H1 (cell line): ENCODE results near the gene LAD1. TPM values are rescaled to one million over a fixed set of nuclear protein-coding genes. Genes with fewer than 3 reads are reported as not detected.

Experiments used
- CTCF ChIA-PET: fragments of 300-600 bp; sonication (Branson Sonifier 250); formaldehyde crosslinking; loops from one replicate; lab custom pipeline; 2021; ENCODE audit not compliant: partially characterized antibody; lab: Charles Lee
- POLR2A ChIA-PET: fragments of 300-600 bp; sonication (Branson Sonifier 250); formaldehyde crosslinking; loops from one replicate; lab custom pipeline; 2021; ENCODE audit warnings: inconsistent platforms; ENCODE audit not compliant: partially characterized antibody; lab: Charles Lee
- DNase-seq, 2 experiments: peaks; one replicate each; pipeline versions ENCODE4 v3.0.0 to v3.0.0-alpha.2; 2010 to 2022; ENCODE audit warnings: low spot score in 2 of 2, low read depth in 1 of 2, mixed read lengths in 1 of 2
- FAIRE-seq: peaks from 2 replicates; lab custom pipeline; 2011; peaks lifted over from hg19 to GRCh38; lab: Jason Lieb, UNC
- H2AFZ ChIP-seq: 2 replicates; pipeline ENCODE4 v1.8.1; 2012; ENCODE audit warnings: low read length, inconsistent platforms
- H2AK5ac ChIP-seq: 2 replicates; pipeline ENCODE4 v1.6.1; 2013; ENCODE audit warnings: low read depth, low read length
- H2BK120ac ChIP-seq: replicated peaks from 2 replicates; pipeline ENCODE3; 2013; ENCODE audit warnings: low read depth, low read length, inconsistent platforms
- H2BK12ac ChIP-seq: 2 replicates; pipeline ENCODE4 v1.6.1; 2013; ENCODE audit warnings: low read depth, low read length
- H2BK15ac ChIP-seq: 2 replicates; pipeline ENCODE4 v1.6.1; 2013; ENCODE audit warnings: low read length
- H2BK20ac ChIP-seq: 2 replicates; pipeline ENCODE4 v1.6.1; 2013; ENCODE audit warnings: low read length
- H2BK5ac ChIP-seq: 2 replicates; pipeline ENCODE4 v1.6.1; 2013; ENCODE audit warnings: low read depth, low read length
- H3K14ac ChIP-seq: 2 replicates; pipeline ENCODE4 v1.6.1; 2013; ENCODE audit warnings: inconsistent platforms; ENCODE audit not compliant: insufficient read length
- H3K18ac ChIP-seq: 2 replicates; pipeline ENCODE4 v1.6.1; 2013; ENCODE audit warnings: low read length; ENCODE audit errors: extremely low read depth
- H3K23ac ChIP-seq: 2 replicates; pipeline ENCODE4 v1.6.1; 2013; ENCODE audit warnings: inconsistent platforms; ENCODE audit not compliant: insufficient read length
- H3K23me2 ChIP-seq: 2 replicates; pipeline ENCODE4 v1.6.1; 2013; ENCODE audit warnings: low read depth, low read length
- H3K27ac ChIP-seq: 2 replicates; pipeline ENCODE4 v1.6.1; 2011; ENCODE audit warnings: low read depth, low read length, inconsistent platforms
- H3K27me3 ChIP-seq, 4 experiments: replicated peaks in 1 of 4; 1 replicate in 1 of 4; 2 replicates in 3 of 4; pipeline versions ENCODE4 v1.6.1 to v1.8.1; 2011 to 2013; ENCODE audit warnings: low read length in 3 of 4, mild to moderate bottlenecking in 3 of 4, inconsistent platforms in 2 of 4, mixed read lengths in 2 of 4, moderate library complexity in 1 of 4; ENCODE audit not compliant: control insufficient read depth in 3 of 4, insufficient read depth in 3 of 4; ENCODE audit errors: extremely low read depth in 1 of 4
- H3K36me3 ChIP-seq, 4 experiments: 2 replicates each; pipeline versions ENCODE4 v1.6.1 to v1.8.1; 2011 to 2013; ENCODE audit warnings: mild to moderate bottlenecking in 4 of 4, low read length in 3 of 4, moderate library complexity in 2 of 4, control low read depth in 1 of 4, inconsistent platforms in 1 of 4; ENCODE audit not compliant: insufficient read depth in 4 of 4, control insufficient read depth in 2 of 4
- H3K4ac ChIP-seq: replicated peaks from 2 replicates; pipeline ENCODE3; 2013; ENCODE audit warnings: low read length, low read depth, mixed read lengths, inconsistent platforms; ENCODE audit not compliant: insufficient read length
- H3K4me1 ChIP-seq, 4 experiments: replicated peaks in 1 of 4; 1 replicate in 1 of 4; 2 replicates in 3 of 4; pipeline versions ENCODE4 v1.6.1 to v1.8.1; 2011 to 2013; ENCODE audit warnings: low read length in 3 of 4, inconsistent platforms in 2 of 4, mixed read lengths in 1 of 4; ENCODE audit not compliant: insufficient read depth in 4 of 4, control insufficient read depth in 3 of 4
- H3K4me2 ChIP-seq, 2 experiments: 2 replicates each; pipeline versions ENCODE4 v1.6.1 to v1.8.1; 2011 to 2013; ENCODE audit warnings: low read depth in 2 of 2, low read length in 2 of 2, control low read depth in 1 of 2, inconsistent platforms in 1 of 2, mild to moderate bottlenecking in 1 of 2; ENCODE audit not compliant: insufficient read depth in 1 of 2
- H3K4me3 ChIP-seq, 4 experiments: fragments of 200-600, 300-600 bp in 1 of 4; sonication (generic), shearing (Covaris generic), sonication (Bioruptor Twin) in 1 of 4; 2 replicates each; pipeline versions ENCODE4 v1.5.1 to v1.8.1; 2011 to 2016; ENCODE audit warnings: low read length in 4 of 4, low read depth in 3 of 4, control low read depth in 2 of 4, inconsistent platforms in 2 of 4, mild to moderate bottlenecking in 2 of 4, mixed read lengths in 1 of 4, moderate library complexity in 1 of 4; ENCODE audit not compliant: insufficient read depth in 2 of 4; ENCODE audit errors: extremely low read depth in 1 of 4
- H3K56ac ChIP-seq: replicated peaks from 2 replicates; pipeline ENCODE3; 2013; ENCODE audit warnings: low read depth, mild to moderate bottlenecking, mixed read lengths, low read length, inconsistent platforms; ENCODE audit not compliant: insufficient read length
- H3K79me1 ChIP-seq: 2 replicates; pipeline ENCODE4 v1.6.1; 2013; ENCODE audit warnings: low read depth, low read length, control low read depth
- H3K79me2 ChIP-seq, 2 experiments: 2 replicates each; pipeline versions ENCODE4 v1.6.1 to v1.8.1; 2012 to 2013; ENCODE audit warnings: low read length in 2 of 2, mild to moderate bottlenecking in 2 of 2, inconsistent platforms in 1 of 2; ENCODE audit not compliant: insufficient read depth in 2 of 2, control insufficient read depth in 1 of 2
- H3K9ac ChIP-seq, 4 experiments: replicated peaks in 1 of 4; 1 replicate in 1 of 4; 2 replicates in 3 of 4; pipeline versions ENCODE4 v1.6.1 to v1.8.1; 2011 to 2013; ENCODE audit warnings: low read depth in 3 of 4, low read length in 3 of 4, control low read depth in 2 of 4, mild to moderate bottlenecking in 2 of 4, moderate library complexity in 2 of 4, inconsistent platforms in 1 of 4; ENCODE audit errors: extremely low read depth in 1 of 4
- H3K9me3 ChIP-seq, 2 experiments: 2 replicates each; pipeline versions ENCODE4 v1.6.1 to v1.8.1; 2012 to 2013; ENCODE audit warnings: mild to moderate bottlenecking in 2 of 2, moderate library complexity in 2 of 2, control low read depth in 1 of 2, inconsistent platforms in 1 of 2, low read depth in 1 of 2, low read length in 1 of 2, mixed read lengths in 1 of 2; ENCODE audit not compliant: insufficient read depth in 2 of 2
- H4K20me1 ChIP-seq, 2 experiments: replicated peaks in 1 of 2; 2 replicates each; pipeline versions ENCODE3 to v1.8.1; 2011 to 2013; ENCODE audit warnings: inconsistent platforms in 2 of 2, low read length in 2 of 2, mild to moderate bottlenecking in 1 of 2; ENCODE audit not compliant: insufficient read depth in 2 of 2, control insufficient read depth in 1 of 2
- H4K5ac ChIP-seq: 2 replicates; pipeline ENCODE4 v1.6.1; 2013; ENCODE audit warnings: low read length, low read depth, mixed read lengths, inconsistent platforms; ENCODE audit not compliant: insufficient read length
- H4K8ac ChIP-seq: 2 replicates; pipeline ENCODE4 v1.8.0; 2013; ENCODE audit warnings: mild to moderate bottlenecking, moderate library complexity, low read length, inconsistent platforms; ENCODE audit not compliant: insufficient read depth; ENCODE audit errors: extremely low read depth
- H4K91ac ChIP-seq: replicated peaks from 2 replicates; pipeline ENCODE3; 2013; ENCODE audit warnings: low read length, mixed read lengths, inconsistent platforms; ENCODE audit not compliant: insufficient read length
- EGR1 ChIP-seq: IDR thresholded peaks from 2 replicates; pipeline ENCODE4 v1.6.1; 2011; ENCODE audit warnings: low read depth, low read length, borderline replicate concordance
- EZH2 ChIP-seq: fragments of 200-600 bp; sonication (generic); IDR thresholded peaks from 2 replicates; pipeline ENCODE4 v1.7.1; 2012; ENCODE audit warnings: low read depth, mild to moderate bottlenecking, moderate library complexity, low read length, inconsistent platforms; ENCODE audit not compliant: severe bottlenecking
- HDAC6 ChIP-seq: IDR thresholded peaks from one replicate; pipeline ENCODE4 v1.7.1; 2012; ENCODE audit warnings: low read depth, mild to moderate bottlenecking, inconsistent platforms, low read length, moderate library complexity
- NRF1 ChIP-seq: IDR thresholded peaks from 2 replicates; pipeline ENCODE4 v1.6.1; 2011; ENCODE audit warnings: mild to moderate bottlenecking, low read depth, low read length, improper control_type of control experiment
- POLR2AphosphoS5 ChIP-seq: IDR thresholded peaks from 2 replicates; pipeline ENCODE4 v1.6.1; 2011; ENCODE audit warnings: low read depth, low read length
- SIX5 ChIP-seq: IDR thresholded peaks from 2 replicates; pipeline ENCODE4 v1.6.1; 2011; ENCODE audit warnings: mild to moderate bottlenecking, low read depth, low read length
- TCF12 ChIP-seq: IDR thresholded peaks from 2 replicates; pipeline ENCODE4 v1.6.1; 2011; ENCODE audit warnings: low read depth, mild to moderate bottlenecking, low read length
- WGBS, 2 experiments: shearing (Covaris generic) in 1 of 2; methylation state at CpG; one replicate each; pipeline versions ENCODE4 v1.1.6 to v1.1.7; 2013 to 2015; ENCODE audit warnings: low lambda C conversion rate in 2 of 2, mixed read lengths in 2 of 2, inconsistent platforms in 1 of 2, low coverage in 1 of 2, missing lambda C conversion rate in 1 of 2; ENCODE audit not compliant: insufficient replicate concordance in 2 of 2, insufficient coverage in 1 of 2, insufficient read length in 1 of 2; ENCODE audit errors: extremely low coverage in 1 of 2, missing lambda C conversion rate in 1 of 2; 5-methylcytosine and 5-hydroxymethylcytosine counted together
- polyA plus RNA-seq, 7 experiments: library from polyadenylated mRNA; depleted of rRNA in 3 of 7; stranded (reverse) in 5 of 7; unstranded in 2 of 7; fragments of >200 nt in 5 of 7; fragments of 200-250 nt in 2 of 7; gene quantifications; 1 replicate in 5 of 7; 2 replicates in 1 of 7; 4 replicates in 1 of 7; pipeline versions ENCODE4 v1.2.1 to v1.2.3, GENCODE V29; 2011 to 2013; ENCODE audit warnings: missing spikeins in 2 of 7, mixed read lengths in 2 of 7
- total RNA-seq: library from RNA; stranded (reverse); fragmentation: NEBNext Ultra II Directional; extraction: Animal tissue kit (Norgen Biotek cat#: 25700); gene quantifications from 2 replicates; pipeline ENCODE4 v1.2.1, GENCODE V29; 2021
- TF ChIP-seq, protein P1 (sequence below): IDR thresholded peaks from 2 replicates; pipeline ENCODE4 v1.6.1; 2012; ENCODE audit warnings: inconsistent platforms

Gene LAD1
- total and polyA plus RNA-seq, 2 of the 8 experiments (the other 6 are each of a cell fraction or from before 2014, with no cell fraction given) = 9.3 to 32.8 TPM

DNA sequence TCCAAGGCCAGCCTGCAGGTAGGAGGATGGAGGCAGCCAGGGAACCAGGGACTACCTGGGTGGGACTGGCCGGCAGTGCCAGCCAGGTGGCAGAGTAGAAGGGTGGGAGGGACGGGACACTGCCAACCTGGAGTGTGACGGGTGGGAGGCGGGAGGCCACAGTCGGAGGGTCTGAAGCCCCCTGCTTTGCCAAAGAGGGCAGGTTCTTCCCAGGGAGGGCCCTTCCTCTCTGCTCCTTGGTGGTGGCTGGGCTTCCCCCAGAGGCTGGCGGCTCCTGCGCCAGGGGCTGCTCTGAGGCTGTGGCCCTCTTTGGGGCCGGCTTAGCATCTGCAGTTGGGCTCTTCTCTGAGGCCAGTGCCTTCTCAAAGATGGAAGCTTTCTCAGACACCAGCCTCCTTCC, 12.9 kb downstream of the LAD1 start:
- no peak overlapping the region for H4K5ac ChIP-seq
- H2BK20ac ChIP-seq = no peak overlapping the region
- no peak overlapping the region for H2BK120ac ChIP-seq
- DNase-seq = no peak
- H3K4me1 ChIP-seq = peaks cover 0 to 2% (median 0%) of the 10 kb centered on the region in 4 experiments; a peak in 1 of 7 replicates
- no peak overlapping the region for H3K27ac ChIP-seq
- H3K4ac ChIP-seq = no peak overlapping the region
- no peak overlapping the region for H3K4me2 ChIP-seq
- FAIRE-seq = no peak
- no peak overlapping the region for H2AK5ac ChIP-seq
- H3K9me3 ChIP-seq = no peaks in the 10 kb centered on the region
- H4K20me1 ChIP-seq = no peaks in the 10 kb centered on the region
- H3K23me2 ChIP-seq = no peaks in the 10 kb centered on the region
- H3K9ac ChIP-seq = no peak overlapping the region
- H3K4me3 ChIP-seq = no peak overlapping the region
- peaks cover 0 to 4% (median 2%) of the 10 kb centered on the region in 4 experiments; a peak in 4 of 8 replicates for H3K36me3 ChIP-seq
- TF ChIP-seq, protein P1, sequence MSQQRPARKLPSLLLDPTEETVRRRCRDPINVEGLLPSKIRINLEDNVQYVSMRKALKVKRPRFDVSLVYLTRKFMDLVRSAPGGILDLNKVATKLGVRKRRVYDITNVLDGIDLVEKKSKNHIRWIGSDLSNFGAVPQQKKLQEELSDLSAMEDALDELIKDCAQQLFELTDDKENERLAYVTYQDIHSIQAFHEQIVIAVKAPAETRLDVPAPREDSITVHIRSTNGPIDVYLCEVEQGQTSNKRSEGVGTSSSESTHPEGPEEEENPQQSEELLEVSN = no peak
- no peak for TF ChIP-seq TCF12
- no peak for TF ChIP-seq NRF1
- no peak for TF ChIP-seq POLR2AphosphoS5
- TF ChIP-seq SIX5 = no peak
- TF ChIP-seq EZH2 = no peak
- TF ChIP-seq EGR1 = no peak
- no peak for TF ChIP-seq HDAC6
- no peak overlapping the region for H3K14ac ChIP-seq
- no peak overlapping the region for H3K23ac ChIP-seq
- H4K91ac ChIP-seq = no peak overlapping the region
- CTCF ChIA-PET = interaction anchor here (0.9 to 17.6 kb wide), 25 partner anchors 5 to 163 kb away, joined by 3 to 371 read pairs (median 6); partner anchors contain the start of genes LAD1 and TNNT2
- no peak overlapping the region for H2BK5ac ChIP-seq
- H3K18ac ChIP-seq = no peak overlapping the region
- no peak overlapping the region for H2BK15ac ChIP-seq
- POLR2A ChIA-PET = interaction anchor here (1.1 to 2.1 kb wide), 6 partner anchors 9 to 22 kb away, joined by 3 to 8 read pairs (median 4); partner anchors contain the start of genes LAD1 and TNNT2
- no peak overlapping the region for H2AFZ ChIP-seq
- no peak overlapping the region for H4K8ac ChIP-seq
- 90% methylated on average over 3 of the region's 8 CpGs; no CpG with 5 or more reads in 1 of the 2 experiments for WGBS, 2 experiments
- no peaks in the 10 kb centered on the region for H3K27me3 ChIP-seq
- H2BK12ac ChIP-seq = no peak overlapping the region
- no peaks in the 10 kb centered on the region for H3K79me1 ChIP-seq
- no peaks in the 10 kb centered on the region for H3K79me2 ChIP-seq
- H3K56ac ChIP-seq = no peak overlapping the region
